Body of pancreas (tissue), 4 donors: Measurements from ENCODE around the gene GAP43.

Source experiments
- POLR2A ChIP-seq, 3 donors: fragments of 450-650 bp; IDR thresholded peaks; one replicate each; pipeline ENCODE4 v1.6.1; 2016; ENCODE audit warnings: antibody characterized with exemption in 3 of 3, mild to moderate bottlenecking in 2 of 3
- TF ChIP-seq, protein P1 (sequence below), 7 experiments: fragments of 450-650 bp in 4 of 7; fragments of 200-600 bp in 3 of 7; sonication (generic) in 3 of 7; IDR thresholded peaks; one replicate each; pipeline ENCODE4 v1.5.1; 2016 to 2019; ENCODE audit warnings: antibody characterized with exemption in 7 of 7

DNA sequence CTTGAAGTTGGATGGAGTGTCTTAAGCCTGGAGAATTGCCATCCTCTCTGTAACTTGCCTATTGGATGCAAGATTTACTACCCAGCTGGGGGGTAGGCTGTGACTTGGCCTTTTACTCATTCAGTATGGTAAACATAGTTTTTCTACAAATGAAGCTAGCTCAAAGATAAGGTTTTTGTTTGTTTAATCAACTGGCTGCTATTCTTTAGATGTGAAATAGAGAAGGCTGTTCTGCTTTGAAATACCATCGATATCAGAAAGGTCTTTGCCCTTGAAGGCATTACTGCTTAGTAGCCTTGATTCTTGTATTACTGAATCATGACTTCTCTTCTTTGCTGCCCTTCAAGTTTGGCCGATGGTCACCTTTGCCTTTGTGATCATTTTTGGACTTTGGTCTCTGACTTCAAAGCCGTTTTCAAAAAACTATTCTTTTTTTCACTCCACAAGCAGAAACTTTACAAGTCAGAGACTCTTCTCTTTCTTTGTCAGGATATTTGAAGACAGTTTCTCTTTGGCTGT is 83.1 kb downstream of the GAP43 start:
- TF ChIP-seq, protein P1, sequence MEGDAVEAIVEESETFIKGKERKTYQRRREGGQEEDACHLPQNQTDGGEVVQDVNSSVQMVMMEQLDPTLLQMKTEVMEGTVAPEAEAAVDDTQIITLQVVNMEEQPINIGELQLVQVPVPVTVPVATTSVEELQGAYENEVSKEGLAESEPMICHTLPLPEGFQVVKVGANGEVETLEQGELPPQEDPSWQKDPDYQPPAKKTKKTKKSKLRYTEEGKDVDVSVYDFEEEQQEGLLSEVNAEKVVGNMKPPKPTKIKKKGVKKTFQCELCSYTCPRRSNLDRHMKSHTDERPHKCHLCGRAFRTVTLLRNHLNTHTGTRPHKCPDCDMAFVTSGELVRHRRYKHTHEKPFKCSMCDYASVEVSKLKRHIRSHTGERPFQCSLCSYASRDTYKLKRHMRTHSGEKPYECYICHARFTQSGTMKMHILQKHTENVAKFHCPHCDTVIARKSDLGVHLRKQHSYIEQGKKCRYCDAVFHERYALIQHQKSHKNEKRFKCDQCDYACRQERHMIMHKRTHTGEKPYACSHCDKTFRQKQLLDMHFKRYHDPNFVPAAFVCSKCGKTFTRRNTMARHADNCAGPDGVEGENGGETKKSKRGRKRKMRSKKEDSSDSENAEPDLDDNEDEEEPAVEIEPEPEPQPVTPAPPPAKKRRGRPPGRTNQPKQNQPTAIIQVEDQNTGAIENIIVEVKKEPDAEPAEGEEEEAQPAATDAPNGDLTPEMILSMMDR (IDR thresholded peaks at IDR 0.05), result no peak
- TF ChIP-seq POLR2A (IDR thresholded peaks at IDR 0.05), result no peak
